ENCODE data around the gene WWOX.

The WWOX gene

GRCh38 chr16:78900044-78900811 is 800.8 kb downstream of the WWOX start:
- DNase-seq (ENCODE audit: low read depth): no peak
- no peak for TF ChIP-seq CTCF (IDR thresholded peaks at IDR 0.05; ENCODE audit: insufficient read depth, low read depth, low read length, missing control alignments)
- H3K4me3 ChIP-seq (ENCODE audit: low read depth, low read length): no peak overlapping the region

- TF ChIP-seq CTCF (IDR thresholded peaks at IDR 0.05; ENCODE audit: insufficient read depth, low read depth, low read length, missing control alignments): no peak
- DNase-seq (ENCODE audit: low read depth): no peak
- H3K4me3 ChIP-seq (ENCODE audit: low read depth, low read length): no peak overlapping the region
These were observed 801.5 kb downstream of the WWOX start for GRCh38 chr16:78900966-78901365.

GRCh38 chr16:78902321-78902720 is 802.9 kb downstream of the WWOX start:
- DNase-seq (ENCODE audit: low read depth): no peak
- H3K4me3 ChIP-seq (ENCODE audit: low read depth, low read length): no peak overlapping the region
- no peak for TF ChIP-seq CTCF (IDR thresholded peaks at IDR 0.05; ENCODE audit: insufficient read depth, low read depth, low read length, missing control alignments)

GRCh38 chr16:78903237-78903636 is 803.8 kb downstream of the WWOX start:
- DNase-seq (ENCODE audit: low read depth): no peak
- no peak for TF ChIP-seq CTCF (IDR thresholded peaks at IDR 0.05; ENCODE audit: insufficient read depth, low read depth, low read length, missing control alignments)
- no peak overlapping the region for H3K4me3 ChIP-seq (ENCODE audit: low read depth, low read length)

- no peak for DNase-seq (ENCODE audit: low read depth)
- no peak for TF ChIP-seq CTCF (IDR thresholded peaks at IDR 0.05; ENCODE audit: insufficient read depth, low read depth, low read length, missing control alignments)
- H3K4me3 ChIP-seq (ENCODE audit: low read depth, low read length): no peak overlapping the region
These were observed 804.4 kb downstream of the WWOX start for GRCh38 chr16:78903843-78904242.

GRCh38 chr16:78906135-78906534 is 806.7 kb downstream of the WWOX start:
- DNase-seq (ENCODE audit: low read depth): no peak
- TF ChIP-seq CTCF (IDR thresholded peaks at IDR 0.05; ENCODE audit: insufficient read depth, low read depth, low read length, missing control alignments): no peak
- no peak overlapping the region for H3K4me3 ChIP-seq (ENCODE audit: low read depth, low read length)

- DNase-seq (ENCODE audit: low read depth): no peak
- H3K4me3 ChIP-seq (ENCODE audit: low read depth, low read length): no peak overlapping the region
- no peak for TF ChIP-seq CTCF (IDR thresholded peaks at IDR 0.05; ENCODE audit: insufficient read depth, low read depth, low read length, missing control alignments)
These were observed 809.8 kb downstream of the WWOX start for GRCh38 chr16:78909226-78909625.
